HG02763 (cell line): ENCODE data around the gene ADAMTSL2.

ENCODE experiments used
- ATAC-seq: cut with Tn5 transposase; IDR thresholded peaks from one replicate; pipeline ENCODE4 v1.9.1; 2021; ENCODE audit warnings: mild to moderate bottlenecking, moderate library complexity; ENCODE audit not compliant: unreplicated experiment

ADAMTSL2 gene

DNA sequence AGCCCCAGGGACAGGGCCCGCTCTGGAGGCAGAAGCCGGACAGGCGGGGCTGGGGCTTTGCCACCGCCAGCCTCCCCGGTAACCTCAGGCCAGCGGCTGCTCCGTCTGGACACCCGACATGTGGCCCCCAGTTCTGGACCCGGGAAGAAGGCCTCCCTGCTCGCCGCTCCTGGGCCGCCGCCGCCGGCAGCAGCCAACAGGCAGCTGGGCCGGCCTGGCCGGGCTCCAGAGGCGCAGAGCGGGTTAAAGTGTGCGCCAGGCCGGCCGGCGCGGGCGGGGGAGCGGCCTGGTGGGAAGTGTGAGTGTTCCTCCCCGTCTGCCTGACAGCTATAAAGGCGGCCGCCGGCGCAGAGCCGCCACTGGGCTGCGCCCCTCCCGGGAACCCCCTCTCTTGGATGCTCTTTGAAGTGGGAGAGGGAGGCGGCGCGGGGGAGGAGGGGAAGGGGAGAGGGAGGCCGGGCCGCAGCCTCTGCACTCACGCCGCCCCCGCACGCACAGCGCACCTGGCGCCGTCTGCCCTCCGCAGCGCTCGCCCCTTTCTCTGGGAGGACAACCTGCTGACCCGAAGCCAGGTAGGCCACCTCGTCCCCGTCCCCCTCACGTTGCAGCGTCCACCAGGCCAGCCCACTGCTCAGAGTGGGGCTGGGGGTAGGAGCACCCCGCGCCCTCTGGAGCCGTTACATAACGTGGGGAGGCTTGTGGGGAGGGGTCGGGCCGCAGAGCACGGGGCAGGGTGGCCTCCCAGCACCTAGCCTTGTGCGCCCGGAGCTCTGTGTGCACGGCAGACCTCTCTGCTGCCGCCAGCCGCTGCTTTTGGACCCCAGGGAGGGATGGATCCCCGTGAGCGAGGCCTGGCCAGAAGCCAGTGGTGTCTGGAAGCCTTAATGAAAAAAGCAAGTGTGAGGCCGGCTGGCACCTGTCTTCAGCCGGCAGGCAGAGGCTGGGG, at the start of gene ADAMTSL2:
TSS of gene ADAMTSL2 (plus strand) at position 359 of the 946 bp plus-strand sequence. CDS start 2,009 bp downstream, outside the sequence.
- ATAC-seq = no peak

DNA sequence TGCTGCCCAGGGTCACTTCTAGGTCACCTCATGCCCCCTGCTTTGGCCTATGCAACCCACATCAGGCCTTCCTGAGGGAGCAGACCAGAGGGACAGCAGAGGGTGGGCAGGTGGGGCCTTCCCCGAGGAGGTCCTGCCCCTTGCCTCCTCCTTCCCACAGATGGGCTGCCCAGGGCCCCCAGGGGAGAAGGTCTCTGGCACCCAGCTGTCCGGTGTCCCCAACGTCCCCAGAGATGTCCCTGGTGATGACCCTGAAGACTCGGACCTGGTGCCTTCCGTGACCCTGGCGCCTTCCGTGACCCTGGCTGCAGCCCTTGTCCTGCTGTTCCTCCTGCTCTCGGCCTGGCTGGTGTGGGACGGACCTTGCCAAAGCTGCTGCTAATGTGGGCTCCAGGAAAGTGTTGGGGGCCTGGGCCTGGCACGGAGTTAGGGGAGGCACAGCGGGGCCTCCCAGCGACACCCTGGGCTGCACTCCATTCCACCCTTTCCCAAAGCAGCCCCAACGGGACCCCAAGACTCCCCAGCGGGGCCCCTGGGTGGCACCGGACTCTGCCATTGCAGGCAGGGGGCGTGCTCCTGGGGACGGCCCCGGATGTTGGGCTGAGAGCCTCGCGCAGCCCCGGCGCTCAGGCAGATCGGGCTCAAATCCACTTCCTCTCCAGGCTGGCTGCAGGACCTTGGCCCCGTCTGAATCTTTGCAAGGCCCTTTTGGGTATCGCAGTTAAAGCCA, 48.8 kb upstream of the ADAMTSL2 start:
- ATAC-seq = no peak

DNA sequence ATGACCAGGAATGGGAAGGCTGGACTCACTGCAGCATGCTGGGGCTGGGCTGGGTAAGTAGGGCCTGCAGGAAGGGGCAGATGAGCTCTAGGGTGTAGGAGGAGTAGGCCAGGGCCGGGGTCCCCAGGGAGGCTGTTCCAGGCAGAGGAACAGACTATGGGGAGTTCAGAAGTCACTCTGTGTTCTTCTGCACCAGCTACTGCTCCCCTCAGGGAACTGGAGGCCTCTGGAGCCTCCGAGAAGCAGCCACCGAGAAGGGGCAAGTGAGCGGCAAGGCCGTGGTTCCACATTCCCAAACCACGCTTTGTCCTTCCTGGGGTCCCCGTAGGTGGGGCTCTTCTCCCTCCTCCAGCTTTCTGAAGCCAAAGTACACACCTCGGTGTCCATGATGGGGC, 47.2 kb upstream of the ADAMTSL2 start:
- ATAC-seq = no peak

DNA sequence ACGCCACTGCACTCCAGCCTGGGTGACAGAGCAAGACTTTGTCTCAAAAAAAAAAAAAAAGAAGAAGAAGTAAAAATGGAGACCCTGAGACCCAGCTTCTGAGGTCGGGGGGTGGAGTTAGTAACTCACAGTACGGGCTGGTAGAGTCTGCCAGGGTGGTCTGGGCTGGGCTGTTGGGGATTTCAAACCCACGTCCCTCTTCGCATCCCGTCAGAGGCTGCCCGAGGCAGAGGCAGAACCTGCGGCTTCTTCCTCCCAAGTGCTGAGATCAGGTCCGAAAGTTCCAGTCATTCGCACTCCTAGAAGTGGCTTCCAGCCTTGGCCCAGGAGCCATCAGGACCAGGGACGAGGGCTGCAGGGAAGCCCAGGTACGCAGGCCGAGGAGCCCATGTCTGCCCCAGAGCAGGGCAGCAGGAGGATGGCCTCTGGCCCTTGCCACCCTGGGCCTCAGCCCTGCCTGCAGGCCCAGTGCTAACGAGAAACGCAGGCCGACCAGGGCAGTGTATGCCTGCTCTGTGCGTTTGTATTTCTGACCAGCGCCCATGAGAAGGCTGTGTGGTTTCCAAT, 45.7 kb upstream of the ADAMTSL2 start:
- ATAC-seq = no peak

DNA sequence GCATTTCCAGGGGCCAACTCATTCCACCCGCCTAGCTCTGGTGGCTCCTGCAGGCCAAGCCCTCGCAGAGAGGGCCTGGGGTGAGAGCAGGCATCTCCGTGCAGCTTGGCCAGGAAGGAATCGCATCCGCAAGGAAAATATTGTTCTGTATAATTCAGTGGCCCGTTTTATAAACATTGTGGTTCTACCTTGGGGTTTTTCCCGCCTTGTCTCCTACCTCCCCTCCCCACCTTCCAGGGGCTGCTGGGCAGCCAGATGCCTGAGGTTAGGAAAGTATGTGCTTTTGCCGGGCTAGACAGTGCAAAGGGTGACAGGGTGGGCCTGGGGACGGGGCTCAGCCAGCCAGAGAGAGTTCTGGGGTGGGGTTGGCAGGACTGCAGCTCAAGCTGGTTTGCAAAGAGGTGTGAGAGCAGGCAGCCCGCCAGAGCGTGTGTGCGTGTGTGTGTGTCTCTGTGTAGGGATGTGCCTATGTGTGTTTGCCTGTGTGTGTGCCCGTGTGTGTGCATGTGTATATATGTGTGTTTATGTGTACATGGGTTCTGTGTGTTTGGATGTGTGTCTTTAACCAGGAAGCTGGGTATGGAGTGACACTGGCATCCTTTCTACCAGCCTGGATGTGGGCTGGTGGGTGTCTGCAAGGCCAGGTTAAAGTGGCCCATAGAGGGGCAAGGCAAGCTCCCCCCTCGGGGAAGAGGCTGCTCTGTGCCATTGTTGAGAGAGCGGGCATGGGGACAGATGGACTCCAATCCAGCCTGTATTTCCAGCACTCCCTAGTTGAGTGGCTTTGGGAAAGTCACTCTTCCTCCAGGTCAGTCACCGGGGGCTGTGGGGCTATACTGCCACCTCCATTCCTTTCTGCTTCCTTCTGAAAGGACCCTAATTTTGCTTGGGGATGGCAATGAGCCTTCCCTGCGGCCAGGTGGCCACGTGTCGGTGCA, 45.0 kb upstream of the ADAMTSL2 start:
- no peak for ATAC-seq

DNA sequence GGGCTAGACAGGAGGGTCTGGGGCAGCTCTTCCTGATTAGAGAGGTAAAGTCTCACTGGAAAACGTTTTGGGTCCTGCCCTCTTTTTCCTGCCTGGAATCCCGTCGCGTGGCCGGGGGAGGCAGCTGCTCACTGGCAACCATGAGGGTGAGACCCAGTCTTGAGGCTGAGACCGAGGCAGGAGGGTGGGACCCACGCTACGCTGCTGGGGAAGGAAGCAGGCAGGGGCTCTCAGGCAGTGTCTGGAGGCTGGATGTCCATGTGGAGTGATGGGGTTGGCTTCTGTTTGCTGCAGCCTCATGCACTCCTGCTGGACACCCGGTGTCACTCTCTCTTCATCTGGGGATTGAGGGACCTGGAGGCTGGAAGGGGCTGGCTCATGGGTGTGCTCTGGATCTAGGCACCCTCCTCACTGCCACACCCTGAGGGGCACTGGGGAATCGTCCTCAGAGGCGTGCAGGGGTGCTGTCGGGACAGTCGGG, 44.3 kb upstream of the ADAMTSL2 start:
- ATAC-seq = no peak

DNA sequence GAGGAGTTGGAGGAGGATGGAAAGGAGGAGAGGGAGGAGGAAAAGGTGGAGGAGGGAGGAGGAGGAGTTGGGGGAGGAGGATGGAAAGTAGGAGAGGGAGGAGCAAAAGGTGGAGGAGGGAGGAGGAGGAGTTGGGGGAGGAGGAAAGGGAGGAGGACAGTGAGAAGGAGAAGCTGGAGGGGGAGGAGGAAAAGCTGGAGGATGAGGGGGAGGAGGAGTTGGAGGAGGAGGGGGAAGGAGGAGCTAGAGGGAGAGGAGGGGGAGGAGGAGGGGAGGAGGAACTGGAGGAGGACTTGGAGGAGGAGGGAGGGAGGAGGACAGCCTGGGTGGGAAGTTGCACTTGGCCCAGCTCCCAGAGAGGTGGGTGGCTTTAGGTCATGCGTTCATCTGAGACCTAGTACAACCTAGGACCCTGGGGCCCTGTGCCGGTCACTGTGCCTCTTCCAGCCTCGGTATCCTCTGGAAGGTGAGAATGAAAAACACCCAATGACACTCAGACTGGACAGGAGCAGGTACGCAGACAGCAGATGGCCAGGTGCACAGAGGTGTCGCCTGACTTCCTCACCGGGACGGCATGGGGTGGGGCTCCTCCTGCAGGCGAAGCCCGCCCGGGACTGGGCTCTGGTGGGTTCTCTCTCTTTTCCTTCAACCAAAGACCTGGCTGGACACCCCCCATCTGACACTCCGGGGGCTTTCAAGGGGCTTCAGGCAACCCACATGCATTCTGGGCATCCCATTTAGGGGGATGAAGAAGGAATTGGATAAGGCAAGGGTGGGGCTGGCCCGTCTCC, 43.4 kb upstream of the ADAMTSL2 start:
- no peak for ATAC-seq

DNA sequence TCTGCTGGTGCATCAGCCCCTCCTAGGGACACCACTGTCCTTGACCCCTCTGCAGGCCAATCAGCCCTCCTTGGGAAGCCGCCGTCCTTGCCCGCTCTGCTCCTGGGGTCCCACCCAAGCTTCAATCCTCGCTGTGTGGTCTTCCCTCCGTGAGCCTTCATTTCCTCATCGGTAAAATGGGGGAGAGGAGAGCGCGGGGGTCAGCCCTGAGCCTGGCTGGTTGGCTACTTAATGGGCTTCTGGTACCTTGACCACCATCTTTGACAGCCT, 42.9 kb upstream of the ADAMTSL2 start:
- ATAC-seq = no peak

DNA sequence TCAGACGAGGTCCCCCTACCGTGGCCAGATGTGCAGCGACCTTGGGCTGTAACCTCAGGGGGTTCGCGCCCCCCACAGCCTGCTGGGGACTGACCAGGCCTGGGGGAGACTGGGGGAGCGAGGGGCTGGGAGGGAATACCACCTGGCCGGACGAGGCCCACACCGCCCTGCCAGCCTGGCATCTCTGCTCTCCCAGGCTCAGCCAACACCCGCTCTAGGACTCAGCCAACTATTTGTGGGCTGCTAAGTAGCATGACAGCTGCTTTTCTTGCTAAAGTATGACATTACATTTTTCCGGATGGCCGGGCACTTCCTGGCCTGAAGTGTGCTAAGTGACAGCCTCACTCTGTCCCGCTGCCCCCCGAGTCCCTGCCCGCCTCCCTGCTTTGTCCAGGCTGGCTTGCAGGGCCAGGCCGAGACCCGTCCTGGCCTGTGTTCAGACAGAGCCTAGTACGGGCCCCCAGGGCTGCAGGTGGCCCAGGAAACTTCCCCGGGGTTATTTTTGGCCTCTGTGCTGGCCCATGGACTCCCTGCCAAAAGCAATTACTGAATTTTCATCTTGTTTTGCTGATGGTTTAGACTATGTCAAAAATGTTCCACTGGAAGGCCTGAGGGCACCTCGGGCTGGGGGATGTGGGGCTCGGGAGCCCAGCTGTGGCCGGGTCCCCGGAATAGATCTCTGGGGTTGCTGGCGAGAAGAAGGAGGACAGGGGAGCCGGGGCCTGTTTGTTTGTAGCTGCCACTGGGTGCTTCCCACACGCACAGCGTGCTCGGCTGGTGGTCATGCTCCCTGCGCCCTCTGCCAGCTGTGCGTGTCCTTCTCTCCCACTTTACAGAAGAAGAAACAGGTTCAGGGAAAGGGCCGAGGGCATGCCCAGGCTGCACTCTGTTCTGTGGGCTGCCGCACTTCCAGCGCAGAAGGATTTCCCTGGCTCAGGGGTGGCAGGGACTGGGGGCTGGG, 42.2 kb upstream of the ADAMTSL2 start:
- ATAC-seq = no peak

DNA sequence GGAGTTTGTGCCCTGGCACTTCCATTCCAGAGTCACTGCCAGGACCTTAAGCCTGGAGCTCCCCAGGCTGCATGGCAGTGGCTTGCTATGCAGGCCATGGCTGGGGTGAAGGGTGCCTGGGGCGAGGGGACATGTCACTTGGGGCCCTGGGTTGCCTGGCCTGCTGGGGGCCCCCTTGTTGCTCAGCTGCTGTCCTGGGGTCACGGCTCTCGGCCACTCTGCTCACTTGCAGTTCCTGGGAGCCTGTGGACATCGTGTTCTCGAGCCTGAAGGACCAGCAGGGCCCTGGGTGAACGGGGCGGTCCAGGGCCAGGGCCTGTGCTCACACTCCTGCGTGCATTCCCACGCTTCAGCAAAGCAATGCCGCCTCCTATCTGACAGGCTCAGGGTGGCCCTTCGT, 41.1 kb upstream of the ADAMTSL2 start:
- no peak for ATAC-seq

DNA sequence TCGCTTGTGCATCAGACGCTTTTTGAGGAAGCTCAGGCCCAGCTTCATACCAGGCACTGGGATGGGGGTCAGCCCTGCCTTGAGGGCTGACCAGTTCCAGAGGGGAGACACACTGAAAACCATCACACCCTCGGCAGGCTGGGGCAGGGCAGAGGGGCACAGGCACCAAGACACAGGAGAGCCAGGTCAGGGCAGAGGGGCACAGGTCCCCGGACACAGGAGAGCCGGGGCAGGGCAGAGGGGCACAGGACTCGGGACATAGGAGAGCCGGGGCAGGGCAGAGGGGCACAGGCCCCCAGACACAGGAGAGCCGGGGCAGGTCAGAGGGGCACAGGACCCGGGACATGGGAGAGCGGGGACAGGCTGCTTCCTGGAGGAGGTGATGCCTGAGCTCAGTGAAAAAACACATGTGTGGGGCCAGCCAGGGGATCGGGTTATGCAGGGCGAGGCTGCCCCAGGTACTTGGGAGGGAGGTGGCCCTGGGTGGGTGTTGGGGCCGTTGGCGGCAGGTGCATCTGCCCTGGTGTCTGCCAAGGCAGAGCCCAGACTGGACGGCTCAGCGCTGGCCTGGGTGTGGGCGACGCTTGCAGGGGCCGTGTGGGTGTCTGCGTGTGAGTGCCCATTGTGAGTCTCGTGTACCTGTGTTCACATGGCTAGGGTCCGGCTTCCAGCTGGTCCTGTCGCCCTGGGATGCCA, 40.5 kb upstream of the ADAMTSL2 start:
- ATAC-seq = no peak

DNA sequence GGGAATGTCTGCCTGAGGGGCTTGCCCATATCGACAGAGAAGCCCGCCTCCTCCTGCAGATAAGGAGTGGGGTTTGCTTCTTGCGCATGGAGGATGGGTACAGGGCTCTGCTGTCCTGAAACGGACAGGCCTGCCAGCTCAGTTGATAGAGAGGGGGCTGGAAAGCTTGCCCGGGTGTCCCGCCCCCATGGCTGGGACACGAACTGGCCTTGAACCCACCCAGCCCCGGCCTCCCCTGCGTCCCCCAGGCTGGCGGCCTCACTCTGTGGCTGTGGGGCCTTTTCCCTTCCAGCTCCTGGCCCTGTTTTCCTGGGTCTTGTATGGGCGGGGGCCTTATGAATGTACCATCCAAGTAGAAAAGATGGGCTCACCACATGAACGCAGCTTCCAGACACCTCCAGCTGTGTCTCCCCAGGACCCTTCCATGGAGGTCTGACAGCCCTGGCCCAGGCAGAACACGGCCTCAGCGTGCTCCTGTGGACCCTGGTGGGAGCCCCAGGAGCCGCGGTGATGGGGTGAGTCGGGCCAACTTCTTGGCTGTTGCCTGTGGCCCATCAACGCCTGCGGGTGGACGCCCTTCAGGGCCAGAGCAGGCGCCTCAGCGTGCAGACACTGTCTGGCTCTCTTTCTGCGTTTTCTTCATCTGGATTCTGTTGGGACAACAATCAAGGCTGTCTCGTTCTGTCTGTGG, 39.7 kb upstream of the ADAMTSL2 start:
- no peak for ATAC-seq

DNA sequence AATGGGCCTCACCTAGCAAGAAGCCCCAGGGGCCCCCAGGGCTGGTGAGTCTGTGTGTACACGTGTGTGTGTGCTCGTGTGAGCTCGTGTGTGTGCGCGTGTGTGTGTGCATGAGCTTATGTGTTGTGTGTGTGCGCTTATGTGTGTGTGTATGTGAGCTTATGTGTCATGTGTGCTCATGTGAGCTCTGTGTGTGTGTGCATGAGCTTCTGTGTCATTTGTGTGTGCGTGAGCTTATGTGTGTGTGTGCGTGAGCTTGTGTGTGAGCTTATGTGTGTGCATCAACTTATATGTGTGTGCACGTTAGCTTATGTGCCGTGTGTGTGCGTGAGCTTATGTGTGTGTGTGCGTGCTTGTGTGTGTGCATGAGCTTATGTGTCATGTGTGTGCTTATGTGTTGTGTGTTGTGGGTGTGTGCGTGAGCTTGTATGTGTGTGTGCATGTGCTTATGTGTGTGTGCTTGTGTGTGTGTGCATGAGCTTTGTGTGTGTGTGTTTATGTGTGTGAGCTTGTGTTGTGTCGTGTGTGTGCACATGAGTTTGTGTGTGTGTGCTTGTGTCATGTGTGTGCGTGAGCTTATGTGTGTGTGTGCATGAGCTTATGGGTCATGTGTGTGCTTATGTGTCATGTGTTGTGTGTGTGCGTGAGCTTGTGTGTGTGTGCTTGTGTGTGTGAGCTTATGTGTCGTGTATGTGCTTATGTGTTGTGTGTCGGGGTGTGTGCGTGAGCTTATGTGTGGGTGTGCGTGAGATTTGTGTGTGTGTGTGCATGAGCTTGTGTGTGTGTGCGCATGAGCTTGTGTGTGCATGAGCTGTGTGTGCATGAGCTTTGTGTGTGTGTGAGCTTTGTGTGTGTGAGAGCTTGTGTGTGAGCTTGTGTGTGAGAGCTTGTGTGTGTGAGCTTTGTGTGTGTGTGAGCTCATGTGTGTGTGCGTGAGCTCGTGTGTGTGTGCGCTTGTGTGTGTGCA, 38.9 kb upstream of the ADAMTSL2 start:
- no peak for ATAC-seq

DNA sequence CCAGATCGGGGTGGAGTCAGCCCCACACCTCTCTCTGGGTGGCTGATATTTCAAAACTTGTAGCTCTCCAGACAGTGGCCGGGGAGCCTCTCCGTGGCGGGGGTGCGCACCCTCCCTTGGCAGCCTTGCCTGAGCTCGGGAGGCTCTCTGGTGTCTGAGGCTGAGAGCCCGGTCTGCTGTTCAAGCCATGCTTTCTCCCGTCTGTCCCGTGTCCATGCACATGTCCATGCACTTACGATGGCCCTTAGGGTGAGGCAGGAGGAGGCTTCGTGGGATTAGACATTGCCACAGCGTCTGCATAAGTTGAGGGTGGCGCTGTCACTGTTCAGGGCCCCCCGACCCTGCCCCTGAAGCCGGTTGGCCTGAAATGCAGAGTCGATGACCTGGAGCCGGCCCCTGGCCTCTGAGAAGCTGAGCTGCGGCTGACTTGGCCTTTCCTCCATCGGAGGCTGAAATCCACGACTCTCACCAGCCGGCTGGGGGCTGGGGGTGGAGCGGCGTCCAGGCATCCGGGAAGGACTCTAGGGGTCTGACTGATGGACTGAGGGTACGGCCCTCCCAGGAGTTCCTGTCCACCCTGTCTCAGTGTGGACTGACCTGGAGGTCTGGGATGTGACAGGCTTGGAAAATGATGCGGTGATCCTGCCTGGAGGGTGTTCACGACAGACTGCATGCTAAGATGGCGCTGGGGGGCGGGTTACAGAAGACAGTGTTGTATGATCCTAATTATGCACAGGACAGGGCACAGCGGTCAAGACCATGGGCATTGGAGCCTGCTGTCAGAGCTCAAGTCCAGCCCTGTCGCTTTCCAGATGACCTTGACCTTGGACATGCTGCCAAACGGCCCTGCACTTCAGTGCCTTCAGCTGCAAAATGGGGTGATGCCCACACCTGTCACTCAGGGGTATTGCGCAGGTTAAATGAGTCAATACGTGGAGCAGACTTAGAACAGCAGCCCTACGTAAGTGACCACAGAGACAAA, 37.4 kb upstream of the ADAMTSL2 start:
- ATAC-seq = no peak
